ENCODE results near the gene HGFAC.

GRCh38 chr4:3416821-3417221, 24.9 kb upstream of the HGFAC start:
- no peak for TF ChIP-seq CTCF (conservative IDR thresholded peaks at IDR 0.05)
- TF ChIP-seq EZH2 (IDR thresholded peaks at IDR 0.05; ENCODE audit: low read depth), result no peak

Data from PC-9 (cell line).